ENCODE data around the gene ARG2. TPM values are rescaled to one million over a fixed set of nuclear protein-coding genes. Genes with fewer than 3 reads are reported as not detected.

The ARG2 gene
- total and polyA plus RNA-seq, 7 donors = 1.3 to 133 (median 13.4) TPM

- DNase-seq = peak; percentile 82 to 90
- peaks cover 0 to 28% of the 10 kb centered on the region in 2 donors for H3K36me3 ChIP-seq (ENCODE audit: insufficient read depth in 1 of 2, low read depth in 1 of 2)
- 0 to 1% (median 0%) methylated on average over 25 of the region's 25 CpGs for WGBS, 3 donors
- H3K27ac ChIP-seq = peak within 1 kb of the TSS; percentile 67
- peak; percentile 97 to 100 (median 98) for ATAC-seq
- H3K4me1 ChIP-seq = peaks cover 8% of the 10 kb centered on the region
- H3K27me3 ChIP-seq (ENCODE audit: insufficient read depth in 3 of 3, low read length in 2 of 3) = no peaks in the 10 kb centered on the region
- intact Hi-C loops (cut with DNase I) = no loop called here
- TF ChIP-seq CTCF (IDR thresholded peaks at IDR 0.05) = no peak
- no peaks in the 10 kb centered on the region for H3K9me3 ChIP-seq
- H3K4me3 ChIP-seq = peak within 1 kb of the TSS; percentile 94
Measured at GRCh38 chr14:67695394-67695949, 75.8 kb downstream of the ARG2 start, which contains the start of gene RDH11. Gene RDH11, minus strand, starts transcription at chr14:67695764. Its CDS starts 61 bp downstream, at chr14:67695703.

- Histone ChIP-seq H3K27ac (no peak overlapping the region), H3K36me3 (ENCODE audit: insufficient read depth in 1 of 2, low read depth in 1 of 2) (peaks cover 0 to 12% of the 10 kb centered on the region in 2 donors), H3K9me3 (no peaks in the 10 kb centered on the region), H3K4me1 (peaks cover 8% of the 10 kb centered on the region), H3K27me3 (ENCODE audit: insufficient read depth in 3 of 3, low read length in 2 of 3) (no peaks in the 10 kb centered on the region), H3K4me3 (no peak overlapping the region)
- no peak for ATAC-seq
- intact Hi-C loops (cut with DNase I) = no loop called here
- 59 to 74% (median 67%) methylated on average over 4 of the region's 4 CpGs for WGBS, 3 donors
- DNase-seq = no peak
- no peak for TF ChIP-seq CTCF (IDR thresholded peaks at IDR 0.05)
Measured at GRCh38 chr14:67697006-67697405, 77.3 kb downstream of the ARG2 start.

GRCh38 chr14:67698179-67698578, 78.5 kb downstream of the ARG2 start:
- Histone ChIP-seq H3K4me1 (peaks cover 8% of the 10 kb centered on the region), H3K27ac (no peak overlapping the region), H3K4me3 (no peak overlapping the region), H3K27me3 (ENCODE audit: insufficient read depth in 3 of 3, low read length in 2 of 3) (no peaks in the 10 kb centered on the region), H3K9me3 (no peaks in the 10 kb centered on the region), H3K36me3 (ENCODE audit: insufficient read depth in 1 of 2, low read depth in 1 of 2) (peaks cover 0 to 2% of the 10 kb centered on the region in 2 donors)
- no peak for ATAC-seq
- 61 to 82% (median 71%) methylated on average over 1 of the region's 1 CpG for WGBS, 3 donors
- no peak for DNase-seq
- TF ChIP-seq CTCF (IDR thresholded peaks at IDR 0.05) = no peak
- intact Hi-C loops (cut with DNase I) = no loop called here

Other genes starting within 250 kb of the ARG2 start
- under 1 TPM in 2 of 4 donors, not detected in 2; 0.59 to 0.77 TPM for gene PLEK2, start 207.8 kb upstream of the ARG2 start, total RNA-seq
- 1 to 10 TPM in 1 of 3 donors, under 1 TPM in 1, not detected in 1; 0.05 to 2.1 TPM for gene PLEK2, start 207.8 kb upstream of the ARG2 start, polyA plus RNA-seq
- 1 to 10 TPM in 1 of 4 donors, under 1 TPM in 3; 0.46 to 1.2 (median 0.72) TPM for gene TMEM229B, start 131.2 kb upstream of the ARG2 start, total RNA-seq
- under 1 TPM; 0.14 to 0.52 (median 0.48) TPM for gene TMEM229B, start 131.2 kb upstream of the ARG2 start, polyA plus RNA-seq
- gene PLEKHH1, start 86.6 kb upstream of the ARG2 start, total RNA-seq = 1 to 10 TPM; 1.1 to 4.5 (median 2.5) TPM
- gene PLEKHH1, start 86.6 kb upstream of the ARG2 start, polyA plus RNA-seq = 1 to 10 TPM; 1.4 to 3.4 (median 2.5) TPM
- gene PIGH, start 19.7 kb upstream of the ARG2 start, total RNA-seq = 10 to 100 TPM; 12.3 to 25.2 (median 18.0) TPM
- gene PIGH, start 19.7 kb upstream of the ARG2 start, polyA plus RNA-seq = 10 to 100 TPM; 32.3 to 50.6 (median 45.1) TPM
- 100 to 1,000 TPM in 1 of 4 donors, 10 to 100 TPM in 3; 86.9 to 110 (median 91.5) TPM for gene VTI1B, start 54.7 kb downstream of the ARG2 start, total RNA-seq
- 10 to 100 TPM; 61.3 to 96.5 (median 72.1) TPM for gene VTI1B, start 54.7 kb downstream of the ARG2 start, polyA plus RNA-seq
- 10 to 100 TPM in 1 of 4 donors, 1 to 10 TPM in 3; 5.4 to 11.1 (median 7.9) TPM for gene RDH11, start 75.8 kb downstream of the ARG2 start, total RNA-seq
- 10 to 100 TPM in 1 of 3 donors, 1 to 10 TPM in 2; 7.7 to 15.6 (median 9.4) TPM for gene RDH11, start 75.8 kb downstream of the ARG2 start, polyA plus RNA-seq
- not detected for gene RDH12, start 82.0 kb downstream of the ARG2 start, total RNA-seq
- under 1 TPM in 1 of 3 donors, not detected in 2; 0.03 TPM for gene RDH12, start 82.0 kb downstream of the ARG2 start, polyA plus RNA-seq
- 10 to 100 TPM; 14.9 to 18.7 (median 16.4) TPM for gene ZFYVE26, start 196.7 kb downstream of the ARG2 start, total RNA-seq
- gene ZFYVE26, start 196.7 kb downstream of the ARG2 start, polyA plus RNA-seq = 10 to 100 TPM in 1 of 3 donors, 1 to 10 TPM in 2; 3.9 to 11.3 (median 3.9) TPM
- gene RAD51B, start 199.9 kb downstream of the ARG2 start, total RNA-seq = 1 to 10 TPM; 2.2 to 7.2 (median 2.5) TPM
- 1 to 10 TPM in 2 of 3 donors, under 1 TPM in 1; 0.60 to 1.4 (median 1.3) TPM for gene RAD51B, start 199.9 kb downstream of the ARG2 start, polyA plus RNA-seq